Activated CD4-positive, alpha-beta T cell treated with anti-CD3 and anti-CD28 coated beads for 36 hours (primary cell): ENCODE results near the gene C10orf67. TPM values are rescaled to one million over a fixed set of nuclear protein-coding genes. Genes with fewer than 3 reads are reported as not detected.
A peak's percentile ranks its signal among the peaks of the same experiment; 100 is the strongest.
"Not testable (repeated sequence)": the region's sequence is repeated elsewhere in the genome, so short reads cannot be mapped to it uniquely, and the experiment has no call there.

Experiments
- ATAC-seq: fragments of 200-7000 bp; cut with Tn5 transposase; one replicate; pipeline ENCODE4 v1.10.0; 2021; ENCODE audit warnings: mild to moderate bottlenecking, moderate library complexity
- CTCF ChIA-PET: fragments of 350-600 bp; sonication (Branson Sonifier 250); formaldehyde crosslinking; loops from one replicate; lab custom pipeline; 2021; ENCODE audit warnings: antibody characterized with exemption; lab: Charles Lee
- POLR2A ChIA-PET: fragments of 350-600 bp; sonication (Branson Sonifier 250); formaldehyde crosslinking; loops from one replicate; lab custom pipeline; 2021; ENCODE audit warnings: antibody characterized with exemption, inconsistent platforms; lab: Charles Lee
- DNase-seq: peaks from one replicate; pipeline ENCODE4 v3.0.0-alpha.2; 2020
- H3K27ac Mint-ChIP-seq: one replicate; pipeline ENCODE4 v1.8.0; 2021; ENCODE audit warnings: mixed read lengths
- H3K27me3 Mint-ChIP-seq: one replicate; pipeline ENCODE4 v1.8.0; 2021; ENCODE audit warnings: mixed read lengths
- H3K36me3 Mint-ChIP-seq: one replicate; pipeline ENCODE4 v1.8.0; 2021; ENCODE audit warnings: low read depth, mixed read lengths
- H3K4me1 Mint-ChIP-seq: one replicate; pipeline ENCODE4 v1.8.0; 2021; ENCODE audit warnings: mixed read lengths
- H3K4me3 Mint-ChIP-seq: one replicate; pipeline ENCODE4 v1.8.0; 2021; ENCODE audit warnings: mild to moderate bottlenecking, moderate library complexity, mixed read lengths
- H3K9me3 Mint-ChIP-seq: one replicate; pipeline ENCODE4 v1.8.0; 2021; ENCODE audit warnings: low read depth, mixed read lengths
- intact Hi-C, 2 experiments: fragments of 100-400 bp; cut with DNase I in 1 of 2; cut with micrococcal nuclease in 1 of 2; formaldehyde crosslinking; loops; one replicate each; pipeline versions ENCODE4 v1.14.2 to v1.15.1; 2022 to 2024; cut with DNase I, micrococcal nuclease
- total RNA-seq, 2 experiments: library from RNA; stranded (reverse); gene quantifications; one replicate each; pipeline ENCODE4 v1.2.3, GENCODE V29; 2021

C10orf67 gene
- total RNA-seq, 2 experiments from 2014 or later, result 0.16 to 0.41 TPM

DNA sequence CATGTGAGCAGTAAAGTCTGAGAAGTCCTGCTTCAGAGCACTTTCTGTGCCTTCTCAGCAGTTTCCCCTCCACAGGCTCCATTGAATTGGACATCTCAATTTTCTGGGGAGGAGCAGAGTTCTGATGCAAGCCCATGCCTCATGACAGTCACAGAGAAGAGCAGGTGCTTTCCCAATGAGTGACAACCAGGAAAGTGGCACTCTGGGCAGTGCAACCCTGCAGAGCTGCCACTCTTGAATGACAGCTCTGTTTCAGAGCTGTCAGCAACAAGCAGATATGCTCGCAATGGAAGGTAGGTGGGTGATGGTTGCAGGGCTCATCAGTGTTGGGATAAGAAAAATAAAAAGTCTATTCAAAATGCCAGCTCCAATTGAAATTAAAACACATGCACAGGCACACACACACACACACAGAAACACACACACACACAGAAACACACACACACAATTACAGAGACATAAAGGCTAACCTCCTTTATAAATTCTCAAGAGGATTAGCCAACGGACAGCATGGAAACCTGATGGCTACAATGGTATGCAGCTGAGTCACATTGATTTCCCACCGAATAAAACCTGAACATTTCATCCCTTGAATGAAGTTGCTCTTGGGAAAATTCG lies 50.5 kb downstream of the C10orf67 start:
- intact Hi-C loops, result loop anchor here (1.0 to 5.0 kb wide), 2 partner anchors 136 to 408 kb away; no protein-coding TSS in a partner anchor
- Mint-ChIP-seq H3K9me3 (no peaks in the 10 kb centered on the region), H3K4me3 (no peak overlapping the region), H3K36me3 (no peaks in the 10 kb centered on the region), H3K27me3 (peaks cover 9% of the 10 kb centered on the region), H3K27ac (no peak overlapping the region), H3K4me1 (no peaks in the 10 kb centered on the region)
- ATAC-seq (peak; percentile 71), DNase-seq (peak; percentile 12)
- ChIA-PET CTCF (interaction anchor here (0.6 to 2.9 kb wide), 10 partner anchors 12 to 241 kb away, joined by 3 to 16 read pairs (median 4); no protein-coding TSS in a partner anchor), POLR2A (no interaction called here)

DNA sequence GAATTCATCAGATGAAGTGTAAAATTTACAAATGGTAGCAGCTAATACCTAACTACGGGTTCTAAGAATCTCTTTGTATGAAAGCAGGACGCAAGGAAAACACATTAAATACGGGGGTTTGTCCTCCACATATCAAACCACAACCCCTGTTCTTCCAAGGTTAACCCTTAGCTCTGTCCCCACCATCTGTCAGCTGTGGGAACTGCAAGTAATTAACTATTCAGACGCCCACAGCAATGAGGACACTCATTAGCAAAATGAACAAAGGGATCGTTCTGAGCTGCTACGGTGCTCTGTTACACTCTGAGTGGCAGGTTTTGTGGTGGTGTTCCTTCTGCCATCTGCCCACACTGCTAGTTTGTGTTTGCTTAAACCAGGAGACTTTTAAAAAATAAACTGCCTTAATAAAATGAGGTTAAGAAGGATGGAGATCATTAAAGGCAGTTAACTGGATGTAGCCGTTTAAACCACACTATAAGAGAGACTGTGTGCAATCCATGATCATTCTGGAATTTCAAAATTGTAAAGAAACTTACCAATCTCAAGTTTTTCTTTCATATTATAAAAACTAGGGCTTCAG lies 51.4 kb downstream of the C10orf67 start:
- H3K36me3 Mint-ChIP-seq, result no peaks in the 10 kb centered on the region
- ChIA-PET CTCF (interaction anchor here (0.6 to 2.9 kb wide), 17 partner anchors 10 to 330 kb away, joined by 3 to 16 read pairs (median 3); no protein-coding TSS in a partner anchor), POLR2A (no interaction called here)
- ATAC-seq (peak; percentile 78), DNase-seq (peak; percentile 66)
- no peaks in the 10 kb centered on the region for H3K4me1 Mint-ChIP-seq
- no peak overlapping the region for H3K27ac Mint-ChIP-seq
- no peaks in the 10 kb centered on the region for H3K9me3 Mint-ChIP-seq
- H3K27me3 Mint-ChIP-seq, result peaks cover 9% of the 10 kb centered on the region
- no peak overlapping the region for H3K4me3 Mint-ChIP-seq
- intact Hi-C loops, result loop anchor here (1.0 to 5.0 kb wide), 2 partner anchors 135 to 409 kb away; no protein-coding TSS in a partner anchor

DNA sequence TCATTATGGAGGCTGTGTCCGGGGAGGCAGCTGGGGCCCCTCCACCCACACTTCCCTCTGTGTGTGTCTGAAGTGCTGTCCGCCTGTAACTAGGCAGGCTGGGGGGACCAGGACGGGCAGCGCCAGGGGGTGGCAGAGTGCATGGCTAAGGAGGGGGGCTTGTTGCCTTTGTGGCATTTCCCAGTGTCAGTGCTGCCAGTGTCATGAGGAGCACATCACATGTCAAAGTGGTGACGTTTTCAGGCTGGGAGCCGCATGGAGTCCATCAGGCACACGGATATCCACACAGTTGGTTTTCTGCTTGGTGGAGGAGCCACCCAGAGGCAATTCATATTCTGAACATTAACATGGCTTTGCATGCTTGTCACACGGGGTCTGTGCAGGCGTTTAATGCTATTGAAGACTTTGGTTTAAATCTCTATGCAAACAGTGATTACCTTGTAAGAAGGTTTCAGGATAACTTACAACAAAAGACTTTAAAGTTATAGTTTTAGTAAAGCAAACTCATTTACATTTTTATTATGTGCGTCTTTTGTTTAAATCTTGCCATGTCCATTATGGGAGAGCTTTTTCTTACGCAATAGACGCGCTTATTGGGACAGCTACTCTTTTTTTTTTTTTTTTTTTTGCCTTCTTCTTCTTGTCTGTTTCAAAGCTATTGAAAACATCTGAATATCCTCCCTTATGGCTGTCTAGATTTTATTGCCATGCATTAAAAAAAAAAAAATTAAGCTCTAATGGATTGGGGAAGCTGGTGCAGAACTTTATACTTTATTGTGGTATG lies 52.9 kb downstream of the C10orf67 start:
- ATAC-seq (no peak), DNase-seq (no peak)
- ChIA-PET CTCF (interaction anchor here (0.6 to 2.9 kb wide), 9 partner anchors 11 to 238 kb away, joined by 3 to 16 read pairs (median 4); no protein-coding TSS in a partner anchor), POLR2A (no interaction called here)
- H3K4me1 Mint-ChIP-seq, result no peaks in the 10 kb centered on the region
- no peaks in the 10 kb centered on the region for H3K9me3 Mint-ChIP-seq
- no peak overlapping the region for H3K4me3 Mint-ChIP-seq
- intact Hi-C loops, result loop anchor here in 1 of 2 experiments (5.0 kb wide), 1 partner anchor 411 kb away; no protein-coding TSS in a partner anchor
- peaks cover 9% of the 10 kb centered on the region for H3K27me3 Mint-ChIP-seq
- H3K27ac Mint-ChIP-seq, result no peak overlapping the region
- no peaks in the 10 kb centered on the region for H3K36me3 Mint-ChIP-seq

DNA sequence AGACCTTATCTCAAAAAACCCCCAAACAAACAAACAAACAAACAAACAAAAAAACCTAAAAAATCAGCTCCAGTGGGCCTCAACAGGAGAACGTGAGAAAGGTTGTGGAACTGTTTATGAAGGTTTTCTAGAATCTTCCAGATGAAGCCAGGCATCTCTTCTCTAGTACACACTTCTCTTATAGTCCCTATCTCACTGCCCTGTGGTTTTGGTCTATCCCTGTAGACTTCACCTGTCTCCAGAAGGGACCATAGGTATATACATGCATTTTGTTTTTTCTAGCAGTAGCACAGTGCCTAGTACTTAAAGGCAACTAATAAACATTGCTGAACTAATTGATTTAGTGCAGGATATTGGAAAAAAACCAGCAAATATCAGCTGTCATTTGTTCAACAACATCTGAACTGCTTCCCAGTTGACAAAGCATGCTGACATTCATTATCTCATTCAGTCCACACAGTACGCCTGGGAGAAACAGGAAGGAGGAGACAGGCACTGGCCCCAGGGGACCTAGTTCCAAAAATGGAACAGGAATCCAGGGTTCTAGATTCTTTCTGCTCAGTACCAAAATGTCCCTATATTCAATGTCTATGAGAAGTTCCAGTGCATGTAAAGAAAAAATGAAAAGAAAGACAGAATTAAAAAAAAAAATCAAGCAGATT lies 59.8 kb downstream of the C10orf67 start:
- H3K4me1 Mint-ChIP-seq, result no peaks in the 10 kb centered on the region
- H3K27ac Mint-ChIP-seq, result no peak overlapping the region
- H3K27me3 Mint-ChIP-seq, result peaks cover 21% of the 10 kb centered on the region
- H3K4me3 Mint-ChIP-seq, result no peak overlapping the region
- ChIA-PET CTCF (interaction anchor here (1.4 kb wide), 1 partner anchor 127 kb away, joined by 6 read pairs; no protein-coding TSS in a partner anchor), POLR2A (interaction anchor here (0.6 kb wide), 1 partner anchor 124 kb away, joined by 8 read pairs; no protein-coding TSS in a partner anchor)
- no peaks in the 10 kb centered on the region for H3K36me3 Mint-ChIP-seq
- intact Hi-C loops, result no loop called here
- no peak for ATAC-seq
- no peak for DNase-seq
- H3K9me3 Mint-ChIP-seq, result no peaks in the 10 kb centered on the region

DNA sequence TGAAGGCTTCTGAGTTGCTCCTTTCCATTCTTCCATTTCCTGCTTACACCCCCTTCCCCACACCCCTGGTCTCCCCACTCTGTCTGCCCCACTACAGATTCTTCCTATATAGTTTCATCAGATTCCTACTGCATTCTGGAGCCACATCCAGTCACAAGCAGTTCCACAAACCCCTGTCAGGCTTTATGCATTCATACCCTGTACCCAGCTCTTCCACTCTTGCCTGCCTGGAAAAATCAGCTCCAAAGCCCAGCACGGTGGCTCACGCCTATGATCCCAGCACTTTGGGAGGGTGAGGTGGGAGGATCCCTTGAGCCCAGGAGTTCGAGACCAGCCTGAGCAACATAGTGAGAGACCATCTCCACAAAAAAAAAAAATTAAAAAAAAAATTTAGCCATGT lies 60.4 kb downstream of the C10orf67 start:
- H3K4me3 Mint-ChIP-seq, result no peak overlapping the region
- no peaks in the 10 kb centered on the region for H3K4me1 Mint-ChIP-seq
- ChIA-PET CTCF (interaction anchor here (1.4 kb wide), 1 partner anchor 127 kb away, joined by 6 read pairs; no protein-coding TSS in a partner anchor), POLR2A (interaction anchor here (0.6 kb wide), 1 partner anchor 123 kb away, joined by 8 read pairs; no protein-coding TSS in a partner anchor)
- no peaks in the 10 kb centered on the region for H3K36me3 Mint-ChIP-seq
- peaks cover 23% of the 10 kb centered on the region for H3K27me3 Mint-ChIP-seq
- H3K9me3 Mint-ChIP-seq, result no peaks in the 10 kb centered on the region
- no peak overlapping the region for H3K27ac Mint-ChIP-seq
- intact Hi-C loops, result no loop called here
- DNase-seq (no peak), ATAC-seq (no peak)

DNA sequence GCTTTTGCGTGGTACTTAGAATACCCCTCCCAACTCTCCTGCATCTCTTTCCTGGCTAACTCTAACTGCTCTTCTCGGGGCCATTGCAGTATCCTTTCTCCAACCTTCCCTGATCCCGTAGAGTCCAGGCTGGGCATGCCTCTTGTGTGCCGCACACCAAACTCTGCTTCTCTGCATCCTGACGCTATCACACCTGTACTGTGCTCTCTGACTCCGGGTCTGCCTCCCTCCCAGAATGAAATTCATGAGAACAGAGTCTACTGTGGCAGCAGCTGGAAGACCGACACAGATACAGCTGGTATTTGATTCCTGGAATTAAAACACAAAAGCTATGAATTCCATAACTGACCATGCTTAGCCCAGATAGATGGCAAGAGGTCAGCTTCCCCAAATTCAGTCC lies 60.9 kb downstream of the C10orf67 start:
- Mint-ChIP-seq H3K27me3 (peaks cover 23% of the 10 kb centered on the region), H3K4me3 (no peak overlapping the region), H3K27ac (no peak overlapping the region), H3K9me3 (no peaks in the 10 kb centered on the region), H3K36me3 (no peaks in the 10 kb centered on the region), H3K4me1 (no peaks in the 10 kb centered on the region)
- intact Hi-C loops, result no loop called here
- ChIA-PET CTCF (interaction anchor here (0.7 kb wide), 1 partner anchor 38 kb away, joined by 3 read pairs; no protein-coding TSS in a partner anchor), POLR2A (no interaction called here)
- ATAC-seq (no peak), DNase-seq (no peak)

DNA sequence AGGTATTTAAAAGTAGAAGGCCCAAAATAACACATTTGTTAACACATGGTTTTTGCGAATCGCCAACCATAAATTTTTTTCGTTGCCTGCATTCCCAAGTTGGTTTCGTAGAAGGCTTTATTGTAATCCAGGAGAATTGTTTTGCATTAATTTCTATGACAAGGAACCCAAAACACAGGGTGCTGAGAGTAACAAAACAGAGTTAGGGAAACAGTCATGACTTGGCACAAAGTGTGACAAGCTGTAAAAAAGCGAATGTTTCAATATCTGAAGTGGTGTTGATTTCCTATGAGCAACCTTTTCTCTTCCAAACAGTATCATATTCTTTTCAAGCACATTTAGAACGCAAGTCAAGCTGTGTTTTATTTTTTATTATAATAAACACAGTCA lies 63.6 kb downstream of the C10orf67 start:
- Mint-ChIP-seq H3K9me3 (no peaks in the 10 kb centered on the region), H3K4me3 (no peak overlapping the region), H3K27ac (no peak overlapping the region), H3K36me3 (no peaks in the 10 kb centered on the region), H3K27me3 (peaks cover 29% of the 10 kb centered on the region), H3K4me1 (no peaks in the 10 kb centered on the region)
- ATAC-seq (no peak), DNase-seq (no peak)
- intact Hi-C loops, result no loop called here
- CTCF ChIA-PET, result interaction anchor here (0.6 to 0.9 kb wide), 3 partner anchors 123 to 1023 kb away, joined by 3 to 4 read pairs (median 3); no protein-coding TSS in a partner anchor
- POLR2A ChIA-PET, result no interaction called here

DNA sequence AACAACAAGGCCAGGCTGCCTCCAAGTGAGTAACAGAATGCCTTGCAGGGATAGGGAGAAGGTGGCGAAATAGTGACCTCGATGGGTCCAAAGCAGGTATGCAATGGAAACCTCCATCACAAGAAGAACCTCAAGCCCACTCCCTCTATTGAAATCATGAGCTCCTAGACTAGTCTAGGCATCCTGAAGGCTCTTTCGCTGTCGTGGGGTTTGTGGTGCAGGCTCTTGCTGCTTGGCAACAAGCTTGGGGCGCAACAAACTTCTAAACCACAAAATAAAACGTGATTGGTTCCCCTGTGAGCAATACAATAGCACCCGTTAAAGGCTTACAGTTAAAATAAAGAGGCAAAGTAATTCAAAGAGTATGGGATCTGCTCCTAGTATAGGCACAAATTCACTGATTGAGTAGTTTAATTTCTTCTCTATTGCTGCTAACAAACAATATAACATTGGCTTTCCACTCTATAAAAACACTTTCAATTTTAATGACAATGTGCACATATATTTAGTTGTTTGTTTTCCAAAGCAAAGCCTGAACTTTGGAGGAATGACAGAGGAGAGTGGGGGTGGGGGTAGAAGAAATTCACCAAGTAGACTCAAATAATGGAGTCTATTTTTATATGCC lies 64.1 kb downstream of the C10orf67 start:
- H3K4me1 Mint-ChIP-seq, result no peaks in the 10 kb centered on the region
- no peak overlapping the region for H3K4me3 Mint-ChIP-seq
- no peak for DNase-seq
- POLR2A ChIA-PET, result no interaction called here
- CTCF ChIA-PET, result interaction anchor here (0.6 kb wide), 2 partner anchors 155 to 1023 kb away, joined by 3 to 4 read pairs; no protein-coding TSS in a partner anchor
- no peaks in the 10 kb centered on the region for H3K36me3 Mint-ChIP-seq
- H3K27ac Mint-ChIP-seq, result no peak overlapping the region
- no peaks in the 10 kb centered on the region for H3K9me3 Mint-ChIP-seq
- no peak for ATAC-seq
- intact Hi-C loops, result no loop called here
- peaks cover 26% of the 10 kb centered on the region for H3K27me3 Mint-ChIP-seq

DNA sequence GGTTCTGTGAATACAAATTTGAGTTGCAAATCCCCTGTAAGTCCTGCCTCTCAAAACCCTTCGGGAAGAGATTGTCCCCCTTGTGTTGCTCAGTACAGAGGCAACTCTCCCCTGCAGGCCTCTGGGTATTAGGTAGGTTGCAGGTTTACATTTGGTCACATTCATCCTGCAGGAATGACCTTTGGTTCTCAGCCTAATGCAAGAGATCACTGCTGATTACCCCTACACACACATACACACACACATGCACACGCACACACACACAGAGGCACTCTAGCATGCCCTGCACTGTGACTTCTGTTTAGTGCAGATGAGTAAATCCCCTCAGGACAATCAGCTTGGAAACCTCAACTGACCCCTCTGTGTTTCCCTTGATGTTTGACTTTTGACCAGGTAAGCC lies 69.2 kb downstream of the C10orf67 start:
- Mint-ChIP-seq H3K27me3 (peaks cover 7% of the 10 kb centered on the region), H3K4me1 (no peaks in the 10 kb centered on the region), H3K27ac (no peak overlapping the region), H3K9me3 (peaks cover 12% of the 10 kb centered on the region), H3K36me3 (no peaks in the 10 kb centered on the region), H3K4me3 (no peak overlapping the region)
- ChIA-PET CTCF (interaction anchor here (1.0 kb wide), 1 partner anchor 18 kb away, joined by 4 read pairs; no protein-coding TSS in a partner anchor), POLR2A (no interaction called here)
- ATAC-seq, result no peak
- intact Hi-C loops, result no loop called here
- DNase-seq, result no peak

DNA sequence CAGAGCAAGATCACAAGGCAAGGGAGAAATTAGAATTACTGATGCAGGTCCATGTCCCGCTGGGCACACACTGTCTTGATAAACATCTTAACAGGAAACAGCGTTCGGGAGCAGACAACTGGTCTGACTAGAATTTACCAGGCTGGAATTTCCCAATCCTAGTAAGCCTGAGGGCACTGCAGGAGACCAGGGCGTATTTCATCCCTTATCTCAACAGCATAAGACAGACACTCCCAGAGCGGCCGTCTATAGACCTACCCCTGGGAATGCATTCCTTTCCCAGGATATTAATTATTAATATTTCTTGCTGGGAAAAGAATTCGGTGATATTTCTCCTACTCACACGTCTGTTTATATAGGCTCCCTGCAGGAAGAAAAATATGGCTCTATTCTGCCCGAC lies 70.4 kb downstream of the C10orf67 start:
- H3K27me3 Mint-ChIP-seq, H3K27ac Mint-ChIP-seq, POLR2A ChIA-PET, H3K4me3 Mint-ChIP-seq, H3K4me1 Mint-ChIP-seq, intact Hi-C loops, DNase-seq, CTCF ChIA-PET, ATAC-seq, H3K36me3 Mint-ChIP-seq: not testable (repeated sequence)
- H3K9me3 Mint-ChIP-seq, result peaks cover 12% of the 10 kb centered on the region
